H1 (cell line): ENCODE measurements around the gene CLEC19A. TPM values are rescaled to one million over a fixed set of nuclear protein-coding genes. Genes with fewer than 3 reads are reported as not detected.

Experiments
- CBX8 ChIP-seq: fragments of 300-800, 300-1000 bp; sonication (generic); IDR thresholded peaks from 2 replicates; pipeline ENCODE4 v1.7.1; 2016; ENCODE audit warnings: low read depth, low read length, borderline replicate concordance
- polyA plus RNA-seq, 7 experiments: library from polyadenylated mRNA; depleted of rRNA in 3 of 7; stranded (reverse) in 5 of 7; unstranded in 2 of 7; fragments of >200 nt in 5 of 7; fragments of 200-250 nt in 2 of 7; gene quantifications; 1 replicate in 5 of 7; 2 replicates in 1 of 7; 4 replicates in 1 of 7; pipeline versions ENCODE4 v1.2.1 to v1.2.3, GENCODE V29; 2011 to 2013; ENCODE audit warnings: missing spikeins in 2 of 7, mixed read lengths in 2 of 7
- total RNA-seq: library from RNA; stranded (reverse); fragmentation: NEBNext Ultra II Directional; extraction: Animal tissue kit (Norgen Biotek cat#: 25700); gene quantifications from 2 replicates; pipeline ENCODE4 v1.2.1, GENCODE V29; 2021
- TF ChIP-seq, protein P1 (sequence below): fragments of 300-600 bp; sonication (generic); IDR thresholded peaks from 2 replicates; pipeline ENCODE4 v1.7.1; 2012; ENCODE audit warnings: low read length, moderate library complexity, mild to moderate bottlenecking, inconsistent platforms; ENCODE audit not compliant: insufficient replicate concordance

CLEC19A gene
- total and polyA plus RNA-seq, 2 of the 8 experiments (the other 6 are each of a cell fraction or from before 2014, with no cell fraction given) = 0.35 to 0.88 TPM

DNA sequence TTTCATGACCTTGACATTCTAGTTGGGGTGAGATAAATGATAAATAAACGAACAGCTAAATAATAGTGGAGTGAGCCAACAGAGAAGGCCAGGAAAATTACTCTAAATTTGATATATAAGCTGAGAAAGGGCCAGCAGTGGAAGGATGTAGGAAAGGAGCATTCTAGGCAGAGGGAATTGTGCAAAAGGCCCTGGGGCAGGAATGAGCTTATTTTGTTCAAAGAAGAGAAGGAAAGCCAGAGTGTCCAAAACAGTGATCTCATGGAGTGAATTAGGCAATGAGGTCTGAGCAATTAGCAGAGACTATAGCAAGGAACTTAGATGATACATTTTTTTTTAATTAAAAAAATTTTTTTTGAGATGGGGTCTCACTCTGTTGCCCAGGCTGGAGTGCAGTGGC, 43.3 kb upstream of the CLEC19A start (continued):
- TF ChIP-seq, protein P1, sequence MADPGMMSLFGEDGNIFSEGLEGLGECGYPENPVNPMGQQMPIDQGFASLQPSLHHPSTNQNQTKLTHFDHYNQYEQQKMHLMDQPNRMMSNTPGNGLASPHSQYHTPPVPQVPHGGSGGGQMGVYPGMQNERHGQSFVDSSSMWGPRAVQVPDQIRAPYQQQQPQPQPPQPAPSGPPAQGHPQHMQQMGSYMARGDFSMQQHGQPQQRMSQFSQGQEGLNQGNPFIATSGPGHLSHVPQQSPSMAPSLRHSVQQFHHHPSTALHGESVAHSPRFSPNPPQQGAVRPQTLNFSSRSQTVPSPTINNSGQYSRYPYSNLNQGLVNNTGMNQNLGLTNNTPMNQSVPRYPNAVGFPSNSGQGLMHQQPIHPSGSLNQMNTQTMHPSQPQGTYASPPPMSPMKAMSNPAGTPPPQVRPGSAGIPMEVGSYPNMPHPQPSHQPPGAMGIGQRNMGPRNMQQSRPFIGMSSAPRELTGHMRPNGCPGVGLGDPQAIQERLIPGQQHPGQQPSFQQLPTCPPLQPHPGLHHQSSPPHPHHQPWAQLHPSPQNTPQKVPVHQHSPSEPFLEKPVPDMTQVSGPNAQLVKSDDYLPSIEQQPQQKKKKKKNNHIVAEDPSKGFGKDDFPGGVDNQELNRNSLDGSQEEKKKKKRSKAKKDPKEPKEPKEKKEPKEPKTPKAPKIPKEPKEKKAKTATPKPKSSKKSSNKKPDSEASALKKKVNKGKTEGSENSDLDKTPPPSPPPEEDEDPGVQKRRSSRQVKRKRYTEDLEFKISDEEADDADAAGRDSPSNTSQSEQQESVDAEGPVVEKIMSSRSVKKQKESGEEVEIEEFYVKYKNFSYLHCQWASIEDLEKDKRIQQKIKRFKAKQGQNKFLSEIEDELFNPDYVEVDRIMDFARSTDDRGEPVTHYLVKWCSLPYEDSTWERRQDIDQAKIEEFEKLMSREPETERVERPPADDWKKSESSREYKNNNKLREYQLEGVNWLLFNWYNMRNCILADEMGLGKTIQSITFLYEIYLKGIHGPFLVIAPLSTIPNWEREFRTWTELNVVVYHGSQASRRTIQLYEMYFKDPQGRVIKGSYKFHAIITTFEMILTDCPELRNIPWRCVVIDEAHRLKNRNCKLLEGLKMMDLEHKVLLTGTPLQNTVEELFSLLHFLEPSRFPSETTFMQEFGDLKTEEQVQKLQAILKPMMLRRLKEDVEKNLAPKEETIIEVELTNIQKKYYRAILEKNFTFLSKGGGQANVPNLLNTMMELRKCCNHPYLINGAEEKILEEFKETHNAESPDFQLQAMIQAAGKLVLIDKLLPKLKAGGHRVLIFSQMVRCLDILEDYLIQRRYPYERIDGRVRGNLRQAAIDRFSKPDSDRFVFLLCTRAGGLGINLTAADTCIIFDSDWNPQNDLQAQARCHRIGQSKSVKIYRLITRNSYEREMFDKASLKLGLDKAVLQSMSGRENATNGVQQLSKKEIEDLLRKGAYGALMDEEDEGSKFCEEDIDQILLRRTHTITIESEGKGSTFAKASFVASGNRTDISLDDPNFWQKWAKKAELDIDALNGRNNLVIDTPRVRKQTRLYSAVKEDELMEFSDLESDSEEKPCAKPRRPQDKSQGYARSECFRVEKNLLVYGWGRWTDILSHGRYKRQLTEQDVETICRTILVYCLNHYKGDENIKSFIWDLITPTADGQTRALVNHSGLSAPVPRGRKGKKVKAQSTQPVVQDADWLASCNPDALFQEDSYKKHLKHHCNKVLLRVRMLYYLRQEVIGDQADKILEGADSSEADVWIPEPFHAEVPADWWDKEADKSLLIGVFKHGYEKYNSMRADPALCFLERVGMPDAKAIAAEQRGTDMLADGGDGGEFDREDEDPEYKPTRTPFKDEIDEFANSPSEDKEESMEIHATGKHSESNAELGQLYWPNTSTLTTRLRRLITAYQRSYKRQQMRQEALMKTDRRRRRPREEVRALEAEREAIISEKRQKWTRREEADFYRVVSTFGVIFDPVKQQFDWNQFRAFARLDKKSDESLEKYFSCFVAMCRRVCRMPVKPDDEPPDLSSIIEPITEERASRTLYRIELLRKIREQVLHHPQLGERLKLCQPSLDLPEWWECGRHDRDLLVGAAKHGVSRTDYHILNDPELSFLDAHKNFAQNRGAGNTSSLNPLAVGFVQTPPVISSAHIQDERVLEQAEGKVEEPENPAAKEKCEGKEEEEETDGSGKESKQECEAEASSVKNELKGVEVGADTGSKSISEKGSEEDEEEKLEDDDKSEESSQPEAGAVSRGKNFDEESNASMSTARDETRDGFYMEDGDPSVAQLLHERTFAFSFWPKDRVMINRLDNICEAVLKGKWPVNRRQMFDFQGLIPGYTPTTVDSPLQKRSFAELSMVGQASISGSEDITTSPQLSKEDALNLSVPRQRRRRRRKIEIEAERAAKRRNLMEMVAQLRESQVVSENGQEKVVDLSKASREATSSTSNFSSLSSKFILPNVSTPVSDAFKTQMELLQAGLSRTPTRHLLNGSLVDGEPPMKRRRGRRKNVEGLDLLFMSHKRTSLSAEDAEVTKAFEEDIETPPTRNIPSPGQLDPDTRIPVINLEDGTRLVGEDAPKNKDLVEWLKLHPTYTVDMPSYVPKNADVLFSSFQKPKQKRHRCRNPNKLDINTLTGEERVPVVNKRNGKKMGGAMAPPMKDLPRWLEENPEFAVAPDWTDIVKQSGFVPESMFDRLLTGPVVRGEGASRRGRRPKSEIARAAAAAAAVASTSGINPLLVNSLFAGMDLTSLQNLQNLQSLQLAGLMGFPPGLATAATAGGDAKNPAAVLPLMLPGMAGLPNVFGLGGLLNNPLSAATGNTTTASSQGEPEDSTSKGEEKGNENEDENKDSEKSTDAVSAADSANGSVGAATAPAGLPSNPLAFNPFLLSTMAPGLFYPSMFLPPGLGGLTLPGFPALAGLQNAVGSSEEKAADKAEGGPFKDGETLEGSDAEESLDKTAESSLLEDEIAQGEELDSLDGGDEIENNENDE = no peak
- TF ChIP-seq CBX8 = no peak
